K562 (cell line): ENCODE results near the gene ZFAND2B.

Source experiments
- CC2D1A ChIP-seq: fragments of 450-650 bp; IDR thresholded peaks from 2 replicates; pipeline ENCODE4 v1.6.1; 2017; ENCODE audit warnings: mild to moderate bottlenecking
- KDM1A ChIP-seq, 2 experiments: fragments of 450-650 bp; IDR thresholded peaks; 2 replicates each; pipeline ENCODE4 v1.6.1; 2016; ENCODE audit warnings: mild to moderate bottlenecking in 2 of 2
- OTX1 ChIP-seq: fragments of 450-650 bp; formaldehyde crosslinking; IDR thresholded peaks from 2 replicates; pipeline ENCODE4 v1.4.0; 2022; ENCODE audit warnings: mild to moderate bottlenecking
- POLR2A ChIP-seq: fragments of 450-650 bp; conservative IDR thresholded peaks from 2 replicates; pipeline ENCODE4 v1.6.1; 2016
- SMAD4 ChIP-seq: fragments of 250-450 bp; sonication (Bioruptor Pico); conservative IDR thresholded peaks from 2 replicates; pipeline ENCODE4 v1.8.0; 2021; ENCODE audit warnings: inconsistent platforms, mild to moderate bottlenecking, moderate library complexity
- ZBTB43 ChIP-seq: sonication (generic); formaldehyde crosslinking; IDR thresholded peaks from 2 replicates; pipeline ENCODE4 v1.8.0; 2023; ENCODE audit warnings: mild to moderate bottlenecking, missing genetic modification reagents
- ZNF121 ChIP-seq: sonication (generic); formaldehyde crosslinking; conservative IDR thresholded peaks from 2 replicates; pipeline ENCODE4 v1.8.0; 2022; ENCODE audit warnings: missing genetic modification reagents
- ZNF263 ChIP-seq: sonication (generic); formaldehyde crosslinking; IDR thresholded peaks from 2 replicates; pipeline ENCODE4 v1.8.0; 2022; ENCODE audit warnings: mild to moderate bottlenecking, missing genetic modification reagents, borderline replicate concordance
- ZNF764 ChIP-seq: fragments of 250-450 bp; sonication (Bioruptor Pico); IDR thresholded peaks from 2 replicates; pipeline ENCODE4 v1.4.0; 2020; ENCODE audit warnings: low read depth, mild to moderate bottlenecking, moderate library complexity
- ZNF780A ChIP-seq: fragments of 250-450 bp; sonication (Bioruptor Pico); IDR thresholded peaks from 2 replicates; pipeline ENCODE4 v1.5.0; 2021; ENCODE audit warnings: mild to moderate bottlenecking
- TF ChIP-seq, protein P1 (sequence below): sonication (generic); formaldehyde crosslinking; IDR thresholded peaks from 2 replicates; pipeline ENCODE4 v1.8.0; 2022; ENCODE audit warnings: missing genetic modification reagents, mild to moderate bottlenecking, borderline replicate concordance

- TF ChIP-seq ZNF764 (CRISPR knock-in tag) (no peak), KDM1A (IDR thresholded peaks at IDR 0.05) (no peak), SMAD4 (CRISPR knock-in tag) (no peak), CC2D1A (no peak), OTX1 (CRISPR knock-in tag) (no peak), POLR2A (no peak), ZNF780A (CRISPR knock-in tag) (no peak), ZBTB43 (CRISPR knock-in tag) (no peak), ZNF263 (CRISPR knock-in tag) (no peak), ZNF121 (CRISPR knock-in tag) (no peak)
- TF ChIP-seq, protein P1, sequence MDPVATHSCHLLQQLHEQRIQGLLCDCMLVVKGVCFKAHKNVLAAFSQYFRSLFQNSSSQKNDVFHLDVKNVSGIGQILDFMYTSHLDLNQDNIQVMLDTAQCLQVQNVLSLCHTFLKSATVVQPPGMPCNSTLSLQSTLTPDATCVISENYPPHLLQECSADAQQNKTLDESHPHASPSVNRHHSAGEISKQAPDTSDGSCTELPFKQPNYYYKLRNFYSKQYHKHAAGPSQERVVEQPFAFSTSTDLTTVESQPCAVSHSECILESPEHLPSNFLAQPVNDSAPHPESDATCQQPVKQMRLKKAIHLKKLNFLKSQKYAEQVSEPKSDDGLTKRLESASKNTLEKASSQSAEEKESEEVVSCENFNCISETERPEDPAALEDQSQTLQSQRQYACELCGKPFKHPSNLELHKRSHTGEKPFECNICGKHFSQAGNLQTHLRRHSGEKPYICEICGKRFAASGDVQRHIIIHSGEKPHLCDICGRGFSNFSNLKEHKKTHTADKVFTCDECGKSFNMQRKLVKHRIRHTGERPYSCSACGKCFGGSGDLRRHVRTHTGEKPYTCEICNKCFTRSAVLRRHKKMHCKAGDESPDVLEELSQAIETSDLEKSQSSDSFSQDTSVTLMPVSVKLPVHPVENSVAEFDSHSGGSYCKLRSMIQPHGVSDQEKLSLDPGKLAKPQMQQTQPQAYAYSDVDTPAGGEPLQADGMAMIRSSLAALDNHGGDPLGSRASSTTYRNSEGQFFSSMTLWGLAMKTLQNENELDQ: no peak
Observed at GRCh38 chr2:219219784-219220532, 13.4 kb downstream of the ZFAND2B start.
